Trophoblast cell (in vitro differentiated cells and primary cell): ENCODE data around the gene TACR3.

Experiments
- DNase-seq, 2 donors: peaks; one replicate each; pipeline ENCODE4 v3.0.0-alpha.2; 2016
- H2AFZ ChIP-seq: 2 replicates; pipeline ENCODE4 v1.6.1; 2013; ENCODE audit warnings: low read length, moderate library complexity, mild to moderate bottlenecking; ENCODE audit not compliant: insufficient read depth, poor library complexity
- H2AK5ac ChIP-seq: 2 replicates; pipeline ENCODE4 v1.6.1; 2013; ENCODE audit warnings: mild to moderate bottlenecking, low read length
- H2BK120ac ChIP-seq: 2 replicates; pipeline ENCODE4 v1.6.1; 2013; ENCODE audit warnings: low read length, mild to moderate bottlenecking, moderate library complexity; ENCODE audit not compliant: insufficient read depth, poor library complexity
- H2BK12ac ChIP-seq: 2 replicates; pipeline ENCODE4 v1.6.1; 2013; ENCODE audit warnings: mild to moderate bottlenecking, low read length, moderate library complexity
- H2BK5ac ChIP-seq: 2 replicates; pipeline ENCODE4 v1.6.1; 2013; ENCODE audit warnings: low read length, low read depth, moderate library complexity, mild to moderate bottlenecking; ENCODE audit not compliant: poor library complexity
- H3K14ac ChIP-seq: 2 replicates; pipeline ENCODE4 v1.6.1; 2013; ENCODE audit warnings: mild to moderate bottlenecking, low read length
- H3K18ac ChIP-seq: 2 replicates; pipeline ENCODE4 v1.6.1; 2013; ENCODE audit warnings: mild to moderate bottlenecking, low read length
- H3K23ac ChIP-seq: 2 replicates; pipeline ENCODE4 v1.6.1; 2013; ENCODE audit warnings: low read length
- H3K27ac ChIP-seq: 2 replicates; pipeline ENCODE4 v1.5.1; 2013; ENCODE audit warnings: low read depth, mild to moderate bottlenecking, inconsistent platforms, low read length, moderate library complexity
- H3K27me3 ChIP-seq: 2 replicates; pipeline ENCODE4 v1.6.1; 2013; ENCODE audit warnings: inconsistent platforms, mild to moderate bottlenecking, low read length, moderate library complexity; ENCODE audit not compliant: insufficient read depth
- H3K36me3 ChIP-seq, 2 experiments: 1 replicate in 1 of 2; 2 replicates in 1 of 2; pipeline ENCODE4 v1.6.1; 2013; ENCODE audit warnings: low read length in 2 of 2, mild to moderate bottlenecking in 2 of 2, moderate library complexity in 1 of 2; ENCODE audit not compliant: insufficient read depth in 2 of 2, control insufficient read depth in 1 of 2
- H3K4ac ChIP-seq: 2 replicates; pipeline ENCODE4 v1.6.1; 2013; ENCODE audit warnings: low read depth, mild to moderate bottlenecking, low read length, moderate library complexity
- H3K4me1 ChIP-seq, 2 experiments: 1 replicate in 1 of 2; 2 replicates in 1 of 2; pipeline ENCODE4 v1.6.1; 2013; ENCODE audit warnings: low read length in 2 of 2, mild to moderate bottlenecking in 2 of 2, moderate library complexity in 1 of 2; ENCODE audit not compliant: insufficient read depth in 2 of 2, control insufficient read depth in 1 of 2
- H3K4me2 ChIP-seq: 2 replicates; pipeline ENCODE4 v1.6.1; 2013; ENCODE audit warnings: inconsistent platforms, mild to moderate bottlenecking, low read length, moderate library complexity
- H3K4me3 ChIP-seq: 2 replicates; pipeline ENCODE4 v1.5.1; 2013; ENCODE audit warnings: mild to moderate bottlenecking, low read depth, low read length, inconsistent platforms
- H3K79me1 ChIP-seq: one replicate; pipeline ENCODE4 v1.6.1; 2013; ENCODE audit warnings: low read length
- H3K79me2 ChIP-seq: 2 replicates; pipeline ENCODE4 v1.6.1; 2013; ENCODE audit warnings: low read length, mild to moderate bottlenecking; ENCODE audit not compliant: control insufficient read depth, insufficient read depth, poor library complexity
- H3K9ac ChIP-seq: 2 replicates; pipeline ENCODE4 v1.6.1; 2013; ENCODE audit warnings: mild to moderate bottlenecking, low read length
- H3K9me3 ChIP-seq: 2 replicates; pipeline ENCODE4 v1.6.1; 2013; ENCODE audit warnings: low read depth, mild to moderate bottlenecking, control low read depth, inconsistent platforms, low read length; ENCODE audit not compliant: insufficient read depth
- H4K12ac ChIP-seq: 2 replicates; pipeline ENCODE4 v1.6.1; 2013; ENCODE audit warnings: low read depth, mild to moderate bottlenecking, low read length, moderate library complexity
- H4K8ac ChIP-seq: 2 replicates; pipeline ENCODE4 v1.6.1; 2013; ENCODE audit warnings: low read depth, mild to moderate bottlenecking, low read length, moderate library complexity
- H4K91ac ChIP-seq: one replicate; pipeline ENCODE4 v1.6.1; 2013; ENCODE audit warnings: low read depth, mild to moderate bottlenecking, low read length, moderate library complexity
- WGBS: extraction: QIAGEN DNeasy Blood & Tissue Kit; methylation state at CpG from one replicate; pipeline ENCODE4 v1.1.7; 2013; ENCODE audit warnings: missing lambda C conversion rate; ENCODE audit not compliant: insufficient read length, insufficient coverage; ENCODE audit errors: extremely low coverage; 5-methylcytosine and 5-hydroxymethylcytosine counted together

Gene TACR3

DNA sequence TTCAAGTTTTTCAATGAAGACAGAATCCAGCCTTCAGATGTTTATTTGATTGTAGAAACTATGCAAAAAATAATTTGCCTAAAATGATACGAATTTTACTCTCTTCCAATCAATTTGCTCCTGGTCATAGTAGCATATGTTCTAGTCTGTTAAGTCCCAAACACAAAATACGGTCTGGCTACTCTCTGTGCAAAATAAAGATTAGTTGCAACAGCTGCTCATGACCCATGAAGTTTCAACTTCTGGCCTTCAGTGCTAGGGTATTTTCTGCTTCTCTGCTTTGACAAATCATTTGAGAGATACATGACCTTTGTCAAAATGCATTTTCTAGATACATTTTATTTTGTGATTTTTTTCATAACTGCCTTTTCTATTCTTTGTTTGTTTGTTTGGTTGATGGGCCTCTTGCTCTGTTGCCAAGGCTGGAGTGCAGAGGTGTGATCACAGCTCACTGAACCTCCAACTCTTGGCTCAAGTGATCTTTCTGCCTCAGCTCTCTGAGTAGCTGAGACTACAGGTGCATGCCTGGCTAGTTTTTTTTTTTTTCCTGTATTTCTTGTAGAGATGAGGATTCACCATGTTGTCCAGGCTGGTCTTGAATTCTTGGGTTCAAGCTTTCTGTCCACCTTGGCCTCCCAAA lies 55.2 kb downstream of the TACR3 start:
- Histone ChIP-seq H3K79me1 (no peaks in the 10 kb centered on the region), H4K91ac (no peak overlapping the region), H4K12ac (no peak overlapping the region), H3K18ac (no peak overlapping the region), H3K27me3 (no peaks in the 10 kb centered on the region), H2BK5ac (no peak overlapping the region), H2BK120ac (no peak overlapping the region), H3K4me2 (no peak overlapping the region), H3K79me2 (no peaks in the 10 kb centered on the region), H3K36me3 (no peaks in the 10 kb centered on the region), H3K14ac (no peak overlapping the region), H3K9ac (no peak overlapping the region), H3K9me3 (no peaks in the 10 kb centered on the region), H3K4me1 (no peaks in the 10 kb centered on the region), H4K8ac (no peak overlapping the region), H3K4ac (no peak overlapping the region), H3K27ac (no peak overlapping the region), H2BK12ac (no peak overlapping the region), H3K4me3 (no peak overlapping the region), H3K23ac (no peak overlapping the region), H2AFZ (no peak overlapping the region), H2AK5ac (no peak overlapping the region)
- no peak for DNase-seq
- no CpG with 5 or more reads among the region's 2 CpGs for WGBS

DNA sequence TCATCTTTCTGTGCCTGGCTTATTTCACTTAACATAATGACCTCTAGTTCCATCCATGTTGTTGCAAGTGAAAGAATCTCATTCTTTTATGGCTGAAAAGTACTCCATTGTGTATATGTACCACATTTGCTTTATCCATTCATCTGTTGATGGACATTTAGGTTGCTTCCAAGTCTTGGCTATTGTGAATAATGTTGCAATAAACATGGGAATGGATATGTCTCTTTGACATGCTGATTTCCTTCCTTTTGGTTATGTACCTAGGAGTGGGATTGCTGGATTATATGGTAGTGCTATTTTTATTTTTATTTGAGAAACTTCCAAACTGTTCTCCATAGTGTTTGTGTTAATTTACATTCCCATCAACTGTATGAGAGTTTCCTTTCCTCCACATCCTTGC lies 71.2 kb downstream of the TACR3 start:
- Histone ChIP-seq H2AK5ac (no peak overlapping the region), H3K18ac (no peak overlapping the region), H3K23ac (no peak overlapping the region), H4K12ac (no peak overlapping the region), H3K4me3 (no peak overlapping the region), H3K79me1 (no peaks in the 10 kb centered on the region), H3K27ac (no peak overlapping the region), H3K27me3 (no peaks in the 10 kb centered on the region), H3K36me3 (no peaks in the 10 kb centered on the region), H3K9ac (no peak overlapping the region), H3K4me1 (no peaks in the 10 kb centered on the region), H2BK5ac (no peak overlapping the region), H3K4me2 (no peak overlapping the region), H2AFZ (no peak overlapping the region), H4K8ac (no peak overlapping the region), H3K14ac (no peak overlapping the region), H3K9me3 (no peaks in the 10 kb centered on the region), H4K91ac (no peak overlapping the region), H2BK120ac (no peak overlapping the region), H3K4ac (no peak overlapping the region), H3K79me2 (no peaks in the 10 kb centered on the region), H2BK12ac (no peak overlapping the region)
- DNase-seq, result no peak

DNA sequence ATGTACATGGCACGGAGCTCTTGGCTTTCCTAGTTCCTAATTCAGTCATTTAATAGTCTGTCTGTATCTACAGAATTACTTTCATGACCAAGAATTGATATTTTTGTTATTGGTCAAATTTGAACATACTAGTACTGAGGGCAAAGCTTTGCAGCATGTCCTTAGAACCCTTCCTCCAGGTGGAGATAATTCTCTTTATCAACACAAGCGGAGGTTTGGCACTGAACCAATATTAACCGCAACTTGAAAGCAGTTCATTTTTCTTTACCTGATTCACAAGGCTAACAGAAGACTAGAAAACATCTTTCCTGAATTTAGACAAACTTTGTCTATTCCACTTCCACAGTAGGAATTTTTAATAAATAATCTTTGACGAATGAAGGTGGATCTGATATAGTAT lies 73.8 kb downstream of the TACR3 start:
- Histone ChIP-seq H4K12ac (no peak overlapping the region), H2AFZ (no peak overlapping the region), H3K79me1 (no peaks in the 10 kb centered on the region), H2AK5ac (no peak overlapping the region), H4K8ac (no peak overlapping the region), H2BK12ac (no peak overlapping the region), H2BK120ac (no peak overlapping the region), H3K79me2 (no peaks in the 10 kb centered on the region), H3K4me1 (no peaks in the 10 kb centered on the region), H3K36me3 (no peaks in the 10 kb centered on the region), H3K4me3 (no peak overlapping the region), H3K4me2 (no peak overlapping the region), H3K27ac (no peak overlapping the region), H3K14ac (no peak overlapping the region), H3K18ac (no peak overlapping the region), H3K9ac (no peak overlapping the region), H3K27me3 (no peaks in the 10 kb centered on the region), H2BK5ac (no peak overlapping the region), H3K9me3 (no peaks in the 10 kb centered on the region), H3K4ac (no peak overlapping the region), H4K91ac (no peak overlapping the region), H3K23ac (no peak overlapping the region)
- no CpG with 5 or more reads among the region's 4 CpGs for WGBS
- no peak for DNase-seq

DNA sequence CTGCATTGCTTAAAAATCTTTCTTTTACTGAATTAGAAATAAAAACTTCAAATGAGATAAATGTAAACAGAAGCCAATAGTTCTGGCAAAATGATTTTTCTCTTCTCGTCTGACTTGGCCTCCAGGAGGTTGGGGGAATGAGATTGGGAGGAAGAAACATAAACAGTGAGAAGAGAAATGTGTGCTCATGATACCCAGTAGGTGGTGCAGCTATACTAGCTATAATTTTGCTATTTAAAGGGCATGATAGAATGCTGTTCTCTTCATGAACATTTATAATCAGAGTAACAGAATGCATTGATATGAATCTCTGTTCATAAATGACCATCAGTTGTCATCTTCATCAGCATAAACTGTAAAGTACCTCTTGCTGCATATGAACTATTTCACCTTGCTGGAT lies 85.5 kb downstream of the TACR3 start:
- Histone ChIP-seq H3K9ac (no peak overlapping the region), H3K27me3 (no peaks in the 10 kb centered on the region), H3K4me1 (no peaks in the 10 kb centered on the region), H3K4ac (no peak overlapping the region), H3K79me2 (no peaks in the 10 kb centered on the region), H4K12ac (no peak overlapping the region), H3K79me1 (no peaks in the 10 kb centered on the region), H2AK5ac (no peak overlapping the region), H4K91ac (no peak overlapping the region), H4K8ac (no peak overlapping the region), H3K14ac (no peak overlapping the region), H2BK5ac (no peak overlapping the region), H3K4me3 (no peak overlapping the region), H2AFZ (no peak overlapping the region), H3K23ac (no peak overlapping the region), H3K18ac (no peak overlapping the region), H2BK120ac (no peak overlapping the region), H3K27ac (no peak overlapping the region), H3K4me2 (no peak overlapping the region), H2BK12ac (no peak overlapping the region), H3K9me3 (no peaks in the 10 kb centered on the region), H3K36me3 (no peaks in the 10 kb centered on the region)
- DNase-seq, result no peak
- WGBS, result no CpG with 5 or more reads among the region's 1 CpG
